GM06990 (cell line): ENCODE measurements around the gene NOLC1.

Experiments
- DNase-seq: peaks from one replicate; pipeline ENCODE4 v3.0.0-alpha.2; 2011; ENCODE audit not compliant: insufficient read length; ENCODE audit errors: extremely low read depth
- H3K27me3 ChIP-seq: replicated peaks from 2 replicates; pipeline ENCODE4 v1.6.0; 2011; ENCODE audit warnings: low read length; ENCODE audit not compliant: control insufficient read depth, insufficient read depth
- H3K36me3 ChIP-seq: 2 replicates; pipeline ENCODE4 v1.5.1; 2011; ENCODE audit warnings: low read length; ENCODE audit not compliant: control insufficient read depth, insufficient read depth
- H3K4me3 ChIP-seq: replicated peaks from 2 replicates; pipeline ENCODE4 v1.5.1; 2011; ENCODE audit warnings: low read depth, mild to moderate bottlenecking, control low read depth, low read length
- CTCF ChIP-seq: IDR thresholded peaks from 2 replicates; pipeline ENCODE4 v1.5.1; 2011; ENCODE audit warnings: low read length, control low read depth, mild to moderate bottlenecking, inconsistent platforms; ENCODE audit not compliant: insufficient read depth, poor library complexity, severe bottlenecking

The NOLC1 gene

DNA sequence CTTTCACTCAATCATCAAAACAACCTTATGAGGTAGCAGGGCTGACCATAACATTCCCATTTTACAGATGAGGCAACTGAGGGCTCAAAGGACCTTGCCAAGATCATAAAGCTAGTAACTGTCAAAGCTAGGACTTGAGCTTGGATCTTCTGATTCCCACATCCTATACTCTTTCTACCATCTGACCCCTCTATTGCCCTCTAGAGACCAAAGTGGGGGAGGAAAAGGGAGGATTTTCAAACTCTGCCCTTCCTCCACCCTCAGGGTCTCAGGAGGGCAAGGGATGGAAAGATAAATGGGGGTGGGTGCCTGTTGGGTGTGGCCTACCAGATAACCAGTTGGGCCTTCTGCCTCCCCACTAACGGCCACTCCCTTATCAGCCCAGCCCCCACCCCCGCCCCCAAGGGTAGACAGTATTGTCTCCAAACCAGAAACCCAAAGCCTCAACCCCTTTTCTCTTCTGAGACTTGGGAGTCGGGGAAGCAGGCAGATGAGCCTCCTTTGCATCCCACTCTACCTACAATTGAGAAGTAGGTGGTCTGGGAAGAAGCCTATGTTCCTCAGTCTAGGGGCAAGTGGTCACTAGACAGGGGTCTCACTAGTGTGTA lies 39.9 kb upstream of the NOLC1 start:
- peak; percentile 44 for TF ChIP-seq CTCF
- H3K4me3 ChIP-seq, result peak overlapping the region; percentile 75; the same call in 1 of the 2 replicates
- peaks cover 30% of the 10 kb centered on the region for H3K36me3 ChIP-seq
- H3K27me3 ChIP-seq, result no peaks in the 10 kb centered on the region
- no peak for DNase-seq

DNA sequence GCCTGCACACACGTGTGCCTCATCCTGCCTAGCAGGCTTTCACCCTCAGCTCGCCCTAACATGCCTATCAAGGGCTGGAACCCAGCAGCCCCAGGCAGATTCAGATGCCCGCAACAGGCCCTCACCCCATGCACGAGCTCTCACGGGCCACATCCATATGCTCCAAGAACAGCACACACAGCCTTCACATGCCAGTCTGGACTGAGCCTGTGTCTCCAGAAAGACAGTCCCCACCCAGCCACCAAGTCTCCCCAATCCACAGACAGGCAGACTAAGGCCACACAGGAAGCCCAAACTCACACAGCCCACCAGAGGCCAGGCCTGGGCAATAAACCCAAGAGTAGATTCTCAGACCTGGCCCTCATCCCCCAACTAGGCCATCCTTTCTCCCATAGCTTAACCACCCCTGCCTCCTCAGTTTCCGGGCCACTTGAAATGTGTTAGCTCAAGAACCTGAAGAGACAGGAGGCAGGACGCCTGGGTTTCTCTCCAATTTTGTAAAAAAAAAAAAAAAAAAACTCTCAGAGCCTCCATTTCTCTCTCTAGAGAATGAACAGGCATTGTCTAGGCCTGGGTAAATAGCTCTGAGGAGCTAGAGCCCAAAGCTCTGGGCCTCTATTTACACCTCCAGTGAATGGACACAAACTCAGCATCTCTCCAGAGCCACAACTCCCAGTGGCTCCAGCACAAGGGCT lies 38.8 kb upstream of the NOLC1 start:
- Histone ChIP-seq H3K4me3 (peak overlapping the region; percentile 75), H3K27me3 (no peaks in the 10 kb centered on the region), H3K36me3 (peaks cover 26% of the 10 kb centered on the region)
- TF ChIP-seq CTCF, result no peak
- no peak for DNase-seq

- TF ChIP-seq CTCF, result no peak
- peak; percentile 35 for DNase-seq
- H3K27me3 ChIP-seq, result no peaks in the 10 kb centered on the region
- peak overlapping the region; percentile 75 for H3K4me3 ChIP-seq
- peaks cover 20% of the 10 kb centered on the region for H3K36me3 ChIP-seq
Observed at GRCh38 chr10:102113956-102114857, 38.0 kb upstream of the NOLC1 start.

DNA sequence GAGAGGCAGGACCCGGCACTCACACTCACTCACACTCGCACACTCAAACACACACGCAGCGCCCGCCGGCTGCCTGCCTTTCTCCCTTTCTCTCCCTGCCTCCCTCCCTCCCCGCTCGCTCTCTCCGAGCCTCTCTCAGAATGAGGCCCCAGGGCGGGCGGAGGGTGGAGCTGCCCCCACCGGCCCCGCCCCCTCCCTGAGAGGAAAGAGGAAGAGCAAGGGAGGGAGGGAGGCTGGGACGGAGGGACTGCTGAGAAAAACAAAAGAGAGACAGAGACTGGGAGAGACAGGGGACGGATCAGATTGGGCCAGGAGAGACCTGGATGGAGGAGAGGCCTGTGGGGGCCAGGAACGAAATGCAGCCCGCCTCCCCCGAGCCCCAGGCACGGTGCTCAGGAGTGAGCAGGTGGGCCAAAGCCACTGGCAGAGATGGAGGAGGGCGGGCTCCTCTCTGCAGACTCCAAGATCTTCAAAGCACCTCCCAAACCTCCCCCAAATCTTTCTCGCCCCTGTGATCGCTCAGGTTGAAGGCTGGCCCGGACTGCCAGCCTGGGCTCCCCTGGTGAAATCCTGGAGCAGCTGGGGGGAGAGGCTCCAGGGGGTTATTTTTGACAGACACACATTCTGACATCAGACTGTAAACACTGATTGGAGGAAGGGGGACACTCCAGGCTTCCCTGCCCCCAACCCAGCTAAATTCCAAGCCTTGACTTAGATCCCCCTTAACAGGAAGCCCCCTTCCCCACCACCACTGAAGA lies 37.1 kb upstream of the NOLC1 start:
- Histone ChIP-seq H3K27me3 (no peaks in the 10 kb centered on the region), H3K36me3 (peaks cover 12% of the 10 kb centered on the region), H3K4me3 (peak overlapping the region; percentile 75)
- TF ChIP-seq CTCF, result no peak
- DNase-seq, result peak; percentile 83

GRCh38 chr10:102115775-102116174 lies 36.4 kb upstream of the NOLC1 start:
- Histone ChIP-seq H3K36me3 (peaks cover 5% of the 10 kb centered on the region), H3K4me3 (0 out of 2 replicates have a peak overlapping the region, but pooled peaks have one; percentile 3), H3K27me3 (no peaks in the 10 kb centered on the region)
- DNase-seq, result no peak
- no peak for TF ChIP-seq CTCF
